Activated CD8-positive, alpha-beta memory T cell treated with anti-CD3 and anti-CD28 coated beads for 48 hours (primary cell): Measurements from ENCODE around the gene TLCD2.
A peak's percentile ranks its signal among the peaks of the same experiment; 100 is the strongest.
"Not testable (repeated sequence)": the region's sequence is repeated elsewhere in the genome, so short reads cannot be mapped to it uniquely, and the experiment has no call there.

Experiments used
- DNase-seq, 3 experiments: peaks; one replicate each; pipeline ENCODE4 v3.0.0-alpha.2; 2020; ENCODE audit warnings: low read depth in 2 of 3, low spot score in 2 of 3

TLCD2 gene

GRCh38 chr17:1736348-1737281 lies 26.4 kb upstream of the TLCD2 start:
- DNase-seq, result no peak

- no peak for DNase-seq
Observed at GRCh38 chr17:1735834-1736347, 25.7 kb upstream of the TLCD2 start.

GRCh38 chr17:1735418-1735817 lies 25.2 kb upstream of the TLCD2 start:
- DNase-seq, result no peak

- no peak for DNase-seq
Observed at GRCh38 chr17:1733759-1734158, 23.6 kb upstream of the TLCD2 start.

- no peak for DNase-seq
Observed at GRCh38 chr17:1732833-1733321, 22.7 kb upstream of the TLCD2 start.

DNA sequence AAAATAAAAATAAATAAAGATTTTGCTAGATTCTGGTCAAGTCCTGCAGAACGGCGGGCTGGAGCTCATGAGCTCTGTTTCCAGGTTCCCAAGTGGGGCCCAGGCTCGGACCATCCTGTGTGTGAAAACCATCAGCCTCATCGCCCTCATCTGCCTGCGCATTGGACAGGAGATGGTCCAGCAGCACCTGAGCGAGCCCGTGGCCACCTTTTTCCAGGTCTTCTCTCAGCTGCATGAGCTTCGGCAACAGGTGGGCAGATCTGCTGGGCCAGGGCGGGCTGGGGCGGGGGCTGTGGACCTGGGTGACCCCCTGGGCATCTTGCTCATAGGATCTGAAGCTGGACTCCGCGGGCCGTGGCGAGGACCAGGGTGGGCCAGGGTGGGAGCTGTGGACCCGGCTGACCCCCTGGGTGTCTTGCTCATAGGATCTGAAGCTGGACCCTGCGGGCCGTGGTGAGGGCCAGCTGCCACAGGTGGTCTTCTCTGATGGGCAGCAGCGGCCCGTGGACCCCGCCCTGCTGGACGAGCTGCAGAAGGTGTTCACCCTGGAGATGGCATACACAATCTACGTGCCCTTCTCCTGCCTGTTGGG lies 22.2 kb upstream of the TLCD2 start:
- no peak for DNase-seq

- DNase-seq, result no peak
Observed at GRCh38 chr17:1731194-1731506, 21.0 kb upstream of the TLCD2 start.

- DNase-seq, result no peak
Observed at GRCh38 chr17:1730326-1731193, 20.4 kb upstream of the TLCD2 start.

- no peak for DNase-seq
Observed at GRCh38 chr17:1729966-1730325, 19.8 kb upstream of the TLCD2 start.

GRCh38 chr17:1727876-1728630 lies 17.9 kb upstream of the TLCD2 start:
- no peak for DNase-seq

GRCh38 chr17:1727258-1727789 lies 17.1 kb upstream of the TLCD2 start:
- DNase-seq, result no peak

GRCh38 chr17:1726626-1727257 lies 16.6 kb upstream of the TLCD2 start:
- DNase-seq, result no peak

- no peak for DNase-seq
Observed at GRCh38 chr17:1725642-1726511, 15.7 kb upstream of the TLCD2 start.

DNA sequence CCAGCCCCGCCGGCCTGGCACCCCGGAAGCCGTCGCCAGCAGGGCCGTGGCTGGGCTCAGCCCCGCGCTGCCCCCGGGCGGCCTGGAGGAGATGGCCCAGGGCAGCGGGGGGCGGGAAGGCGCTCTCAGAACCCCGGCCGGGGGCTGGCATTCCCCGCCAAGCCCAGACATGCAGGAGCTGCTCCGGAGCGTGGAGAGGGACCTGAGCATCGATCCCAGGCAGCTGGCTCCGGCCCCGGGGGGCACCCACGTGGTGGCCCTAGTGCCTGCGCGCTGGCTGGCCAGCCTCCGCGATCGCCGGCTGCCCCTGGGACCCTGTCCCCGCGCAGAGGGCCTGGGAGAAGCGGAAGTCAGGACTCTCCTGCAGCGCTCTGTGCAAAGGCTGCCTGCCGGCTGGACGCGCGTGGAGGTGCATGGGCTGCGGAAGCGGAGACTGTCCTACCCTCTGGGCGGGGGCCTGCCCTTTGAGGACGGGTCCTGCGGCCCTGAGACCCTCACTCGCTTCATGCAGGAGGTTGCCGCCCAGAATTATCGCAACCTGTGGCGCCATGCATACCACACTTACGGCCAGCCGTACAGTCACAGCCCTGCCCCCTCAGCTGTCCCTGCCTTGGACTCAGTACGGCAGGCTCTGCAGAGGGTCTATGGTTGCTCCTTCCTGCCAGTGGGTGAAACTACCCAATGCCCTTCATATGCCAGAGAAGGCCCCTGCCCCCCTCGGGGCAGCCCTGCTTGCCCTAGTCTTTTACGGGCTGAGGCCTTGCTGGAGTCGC lies 14.9 kb upstream of the TLCD2 start:
- no peak for DNase-seq

- peak; percentile 76 to 80 (median 77) for DNase-seq
Observed at GRCh38 chr17:1724351-1724868, 14.2 kb upstream of the TLCD2 start, which contains the start of gene WDR81. Gene WDR81, plus strand, starts transcription at chr17:1724704. Its CDS starts 256 bp downstream, at chr17:1724960.

GRCh38 chr17:1722022-1722421 lies 11.8 kb upstream of the TLCD2 start:
- DNase-seq, result not testable (repeated sequence)

- DNase-seq, result no peak
Observed at GRCh38 chr17:1720856-1721386, 10.7 kb upstream of the TLCD2 start.
